Lower lobe of right lung (tissue), 2 donors: ENCODE data around the gene PIGC. TPM values are rescaled to one million over a fixed set of nuclear protein-coding genes. Genes with fewer than 3 reads are reported as not detected.

ENCODE experiments used
- ATAC-seq, 2 donors: fragments of 200-7000 bp; cut with Tn5 transposase; one replicate each; pipeline ENCODE4 v1.9.1; 2020 to 2022; ENCODE audit warnings: mild to moderate bottlenecking in 2 of 2, moderate library complexity in 2 of 2
- DNase-seq: peaks from one replicate; pipeline ENCODE4 v3.0.0-alpha.2; 2020
- H3K27ac ChIP-seq: fragments of 200-600 bp; one replicate; pipeline ENCODE4 v1.8.0; 2022
- H3K27me3 ChIP-seq: fragments of 200-600 bp; one replicate; pipeline ENCODE4 v1.8.0; 2022; ENCODE audit warnings: low read depth
- H3K36me3 ChIP-seq: fragments of 200-600 bp; one replicate; pipeline ENCODE4 v1.8.0; 2022; ENCODE audit warnings: mild to moderate bottlenecking
- H3K4me1 ChIP-seq: fragments of 200-600 bp; one replicate; pipeline ENCODE4 v1.8.0; 2022
- H3K4me3 ChIP-seq: fragments of 200-600 bp; one replicate; pipeline ENCODE4 v1.8.0; 2022; ENCODE audit warnings: mild to moderate bottlenecking
- H3K9me3 ChIP-seq: fragments of 200-600 bp; one replicate; pipeline ENCODE4 v1.8.0; 2022
- intact Hi-C: fragments of 100-400 bp; cut with DNase I; formaldehyde crosslinking; loops from one replicate; pipeline ENCODE4 v1.11.0; 2022
- total RNA-seq: library from RNA; stranded (reverse); fragmentation: NEBNext Ultra II Directional; extraction: Animal tissue kit (Norgen Biotek cat#: 25700); gene quantifications from one replicate; pipeline ENCODE4 v1.2.1, GENCODE V29; 2021
- TF ChIP-seq, protein P1 (sequence below): fragments of 200-600 bp; IDR thresholded peaks from one replicate; pipeline ENCODE4 v1.8.0; 2022; ENCODE audit warnings: antibody characterized with exemption, mild to moderate bottlenecking
- donor health status: DM: no; HTN: yes; CAD: no; lungs with severe emphysema.

The PIGC gene
- total RNA-seq, 1 donor from 2014 or later: 22.8 TPM

DNA sequence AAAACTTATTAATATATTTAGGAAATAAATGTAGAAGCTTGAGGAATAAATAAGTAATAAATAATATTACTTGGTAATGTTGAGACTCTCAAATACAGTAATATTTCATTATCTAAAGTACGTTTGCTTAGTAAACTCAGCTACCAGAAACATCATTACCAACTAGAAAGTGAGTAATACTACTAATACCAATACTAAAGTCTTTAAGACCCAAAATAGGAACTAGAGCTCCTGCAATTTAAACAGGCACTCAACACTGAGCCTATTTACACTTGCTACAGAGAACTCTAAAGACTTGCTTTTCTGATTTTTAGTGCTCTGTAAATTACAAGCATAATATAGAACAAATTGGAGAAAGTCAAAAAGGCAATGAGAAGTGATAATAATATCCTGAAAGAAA is 36.9 kb downstream of the PIGC start:
- intact Hi-C loops: no loop called here
- no peaks in the 10 kb centered on the region for H3K27me3 ChIP-seq
- no peak overlapping the region for H3K27ac ChIP-seq
- DNase-seq: no peak
- H3K4me3 ChIP-seq: no peak overlapping the region
- ATAC-seq: no peak
- H3K36me3 ChIP-seq: no peaks in the 10 kb centered on the region
- TF ChIP-seq, protein P1, sequence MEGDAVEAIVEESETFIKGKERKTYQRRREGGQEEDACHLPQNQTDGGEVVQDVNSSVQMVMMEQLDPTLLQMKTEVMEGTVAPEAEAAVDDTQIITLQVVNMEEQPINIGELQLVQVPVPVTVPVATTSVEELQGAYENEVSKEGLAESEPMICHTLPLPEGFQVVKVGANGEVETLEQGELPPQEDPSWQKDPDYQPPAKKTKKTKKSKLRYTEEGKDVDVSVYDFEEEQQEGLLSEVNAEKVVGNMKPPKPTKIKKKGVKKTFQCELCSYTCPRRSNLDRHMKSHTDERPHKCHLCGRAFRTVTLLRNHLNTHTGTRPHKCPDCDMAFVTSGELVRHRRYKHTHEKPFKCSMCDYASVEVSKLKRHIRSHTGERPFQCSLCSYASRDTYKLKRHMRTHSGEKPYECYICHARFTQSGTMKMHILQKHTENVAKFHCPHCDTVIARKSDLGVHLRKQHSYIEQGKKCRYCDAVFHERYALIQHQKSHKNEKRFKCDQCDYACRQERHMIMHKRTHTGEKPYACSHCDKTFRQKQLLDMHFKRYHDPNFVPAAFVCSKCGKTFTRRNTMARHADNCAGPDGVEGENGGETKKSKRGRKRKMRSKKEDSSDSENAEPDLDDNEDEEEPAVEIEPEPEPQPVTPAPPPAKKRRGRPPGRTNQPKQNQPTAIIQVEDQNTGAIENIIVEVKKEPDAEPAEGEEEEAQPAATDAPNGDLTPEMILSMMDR: no peak
- no peaks in the 10 kb centered on the region for H3K9me3 ChIP-seq
- H3K4me1 ChIP-seq: no peaks in the 10 kb centered on the region

DNA sequence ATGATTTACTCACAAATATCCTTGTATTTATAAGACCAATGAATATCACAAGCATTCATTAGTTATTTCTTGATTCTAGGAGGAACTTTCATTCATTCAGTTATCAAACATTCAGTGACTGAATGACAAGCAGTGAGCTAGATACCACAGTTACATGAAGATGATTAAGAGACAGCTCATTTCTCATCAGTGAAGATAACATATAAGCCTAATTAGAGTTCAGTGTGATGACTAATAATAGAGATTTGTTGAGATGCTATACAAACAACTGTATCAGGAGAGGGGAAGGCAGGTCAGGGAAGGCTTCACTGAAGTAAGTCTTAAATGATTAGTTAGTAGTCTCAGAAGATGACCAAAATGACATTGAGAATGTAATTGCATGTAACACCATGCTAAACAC is 38.0 kb downstream of the PIGC start:
- Histone ChIP-seq H3K4me3 (no peak overlapping the region), H3K4me1 (no peaks in the 10 kb centered on the region), H3K9me3 (no peaks in the 10 kb centered on the region), H3K27me3 (no peaks in the 10 kb centered on the region), H3K36me3 (no peaks in the 10 kb centered on the region), H3K27ac (no peak overlapping the region)
- intact Hi-C loops: no loop called here
- DNase-seq (no peak), ATAC-seq (no peak)
- TF ChIP-seq, protein P1: no peak

DNA sequence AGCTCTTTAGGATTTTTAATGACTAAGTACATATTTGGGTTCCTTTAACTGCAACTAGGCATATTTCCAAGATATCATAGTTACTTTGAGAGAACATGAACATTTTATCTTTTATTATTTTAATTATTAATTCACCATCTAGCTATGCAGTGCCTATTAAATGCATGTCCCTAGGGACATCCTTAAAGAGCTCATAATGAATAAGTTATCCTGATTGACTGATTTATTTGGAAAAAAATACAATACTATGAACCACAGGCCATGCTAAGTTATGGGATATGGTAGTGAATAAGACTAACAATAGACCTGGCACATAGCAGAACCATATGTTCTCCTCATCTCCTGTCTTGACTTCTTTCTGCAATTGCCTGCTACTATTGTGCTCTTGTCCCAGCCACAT is 39.7 kb downstream of the PIGC start:
- TF ChIP-seq, protein P1: no peak
- ATAC-seq (no peak), DNase-seq (no peak)
- no peaks in the 10 kb centered on the region for H3K9me3 ChIP-seq
- no peaks in the 10 kb centered on the region for H3K36me3 ChIP-seq
- intact Hi-C loops: no loop called here
- no peaks in the 10 kb centered on the region for H3K27me3 ChIP-seq
- H3K4me3 ChIP-seq: no peak overlapping the region
- no peak overlapping the region for H3K27ac ChIP-seq
- H3K4me1 ChIP-seq: no peaks in the 10 kb centered on the region

DNA sequence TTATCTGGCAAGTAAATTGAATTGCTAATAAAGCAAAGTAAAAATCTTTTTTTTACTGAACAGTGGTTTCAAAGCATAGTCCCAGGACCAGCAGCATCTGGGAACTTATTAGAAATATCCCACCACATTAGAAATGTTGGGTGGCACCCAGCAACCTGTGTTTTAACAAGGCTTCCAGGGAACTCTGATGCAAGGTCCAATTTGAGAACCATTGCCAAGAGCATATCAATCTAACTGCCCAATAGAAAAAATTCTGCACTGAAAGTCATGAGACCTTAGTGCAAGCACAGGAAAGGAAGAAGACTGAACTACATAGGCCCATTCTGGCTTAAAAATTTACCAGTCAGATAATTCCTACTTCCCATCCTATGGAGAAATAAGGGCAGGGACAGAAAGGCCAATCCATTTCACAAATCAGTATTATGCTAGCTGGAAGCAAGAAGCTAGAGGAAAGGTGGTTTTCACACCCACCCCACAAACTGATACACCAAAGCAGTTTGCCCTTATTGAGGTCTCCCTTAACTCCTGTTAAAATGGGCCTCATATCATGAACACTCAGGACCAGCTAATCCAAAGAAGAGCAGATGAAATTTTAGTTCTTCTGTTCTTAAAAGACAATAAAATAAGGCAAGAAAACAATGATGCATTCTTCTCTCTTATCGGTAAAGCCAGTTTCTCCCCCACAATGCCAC is 40.8 kb downstream of the PIGC start:
- TF ChIP-seq, protein P1: no peak
- Histone ChIP-seq H3K27me3 (no peaks in the 10 kb centered on the region), H3K4me3 (no peak overlapping the region), H3K4me1 (peaks cover 7% of the 10 kb centered on the region), H3K9me3 (no peaks in the 10 kb centered on the region), H3K36me3 (no peaks in the 10 kb centered on the region), H3K27ac (no peak overlapping the region)
- intact Hi-C loops: no loop called here
- DNase-seq (no peak), ATAC-seq (no peak)

DNA sequence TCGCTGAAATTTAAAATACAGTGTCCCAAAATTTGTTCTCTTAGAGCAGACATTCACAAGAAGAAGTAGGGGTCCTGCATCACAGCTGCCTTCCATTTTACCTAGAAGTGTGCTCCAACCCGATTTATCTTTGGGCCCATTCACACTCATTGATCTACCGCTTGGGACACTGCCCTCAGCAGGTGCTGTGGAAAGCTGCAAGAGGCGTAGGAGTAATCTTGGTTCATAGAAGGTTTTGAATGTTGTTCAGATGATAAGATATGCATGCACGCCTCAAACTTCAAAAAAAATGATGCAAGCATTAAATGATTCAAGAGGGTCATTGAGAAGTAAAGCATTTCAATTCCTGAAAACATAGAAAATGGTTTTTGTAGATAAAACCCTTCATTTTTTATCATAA is 42.0 kb downstream of the PIGC start:
- DNase-seq: no peak
- H3K4me3 ChIP-seq: no peak overlapping the region
- TF ChIP-seq, protein P1: no peak
- H3K36me3 ChIP-seq: no peaks in the 10 kb centered on the region
- intact Hi-C loops: no loop called here
- ATAC-seq: no peak
- H3K4me1 ChIP-seq: peaks cover 10% of the 10 kb centered on the region
- no peaks in the 10 kb centered on the region for H3K9me3 ChIP-seq
- H3K27ac ChIP-seq: no peak overlapping the region
- H3K27me3 ChIP-seq: no peaks in the 10 kb centered on the region
